ENCODE measurements around the gene RPS6KA1.

The RPS6KA1 gene

GRCh38 chr1:26531651-26532131 is 2.1 kb downstream of the RPS6KA1 start:
- TF ChIP-seq CTCF (IDR thresholded peaks at IDR 0.05; ENCODE audit: borderline replicate concordance, insufficient read depth, low read depth, low read length), result no peak
- no peak overlapping the region for H3K4me3 ChIP-seq (ENCODE audit: low read depth, low read length)

- no peak overlapping the region for H3K4me3 ChIP-seq (ENCODE audit: low read depth, low read length)
- TF ChIP-seq CTCF (IDR thresholded peaks at IDR 0.05; ENCODE audit: borderline replicate concordance, insufficient read depth, low read depth, low read length), result no peak
Measured at GRCh38 chr1:26533951-26534509, 4.5 kb downstream of the RPS6KA1 start.

- no peak for TF ChIP-seq CTCF (IDR thresholded peaks at IDR 0.05; ENCODE audit: borderline replicate concordance, insufficient read depth, low read depth, low read length)
- no peak overlapping the region for H3K4me3 ChIP-seq (ENCODE audit: low read depth, low read length)
Measured at GRCh38 chr1:26535201-26535600, 5.6 kb downstream of the RPS6KA1 start.

- no peak for TF ChIP-seq CTCF (IDR thresholded peaks at IDR 0.05; ENCODE audit: borderline replicate concordance, insufficient read depth, low read depth, low read length)
- H3K4me3 ChIP-seq (ENCODE audit: low read depth, low read length), result no peak overlapping the region
Measured at GRCh38 chr1:26536081-26536480, 6.5 kb downstream of the RPS6KA1 start.

- TF ChIP-seq CTCF (IDR thresholded peaks at IDR 0.05; ENCODE audit: borderline replicate concordance, insufficient read depth, low read depth, low read length), result no peak
- no peak overlapping the region for H3K4me3 ChIP-seq (ENCODE audit: low read depth, low read length)
Measured at GRCh38 chr1:26536521-26536920, 7.0 kb downstream of the RPS6KA1 start.

- H3K4me3 ChIP-seq (ENCODE audit: low read depth, low read length), result no peak overlapping the region
- TF ChIP-seq CTCF (IDR thresholded peaks at IDR 0.05; ENCODE audit: borderline replicate concordance, insufficient read depth, low read depth, low read length), result peak; percentile 45; the same call in 1 of the 2 replicates
Measured at GRCh38 chr1:26537951-26538352, 8.4 kb downstream of the RPS6KA1 start.

Measured in GM12875 (cell line).